COLO829 (cell line): ENCODE data around the gene HAND2.

Experiments
- DNase-seq: peaks from one replicate; pipeline ENCODE4 v3.0.0; 2012; ENCODE audit warnings: low spot score

The HAND2 gene

GRCh38 chr4:173529477-173530325 lies at the start of gene HAND2:
HAND2 (minus strand) TSS chr4:173530229; CDS start chr4:173529289, 940 bp downstream.
- peak; percentile 69 for DNase-seq

GRCh38 chr4:173578956-173579355 lies 48.9 kb upstream of the HAND2 start:
- no peak for DNase-seq

GRCh38 chr4:173577963-173578362 lies 47.9 kb upstream of the HAND2 start:
- DNase-seq = no peak

GRCh38 chr4:173575482-173576152 lies 45.6 kb upstream of the HAND2 start:
- no peak for DNase-seq

GRCh38 chr4:173573725-173574124 lies 43.7 kb upstream of the HAND2 start:
- DNase-seq = no peak

GRCh38 chr4:173573286-173573685 lies 43.3 kb upstream of the HAND2 start:
- DNase-seq = no peak

- DNase-seq = no peak
Observed at GRCh38 chr4:173572493-173573129, 42.6 kb upstream of the HAND2 start.

GRCh38 chr4:173571620-173572019 lies 41.6 kb upstream of the HAND2 start:
- no peak for DNase-seq

GRCh38 chr4:173565281-173565680 lies 35.3 kb upstream of the HAND2 start:
- DNase-seq = no peak

- DNase-seq = no peak
Observed at GRCh38 chr4:173564461-173564860, 34.4 kb upstream of the HAND2 start.

GRCh38 chr4:173560896-173561295 lies 30.9 kb upstream of the HAND2 start:
- peak; percentile 65 for DNase-seq

- peak; percentile 74 for DNase-seq
Observed at GRCh38 chr4:173556398-173557131, 26.5 kb upstream of the HAND2 start.

- no peak for DNase-seq
Observed at GRCh38 chr4:173547889-173548288, 17.9 kb upstream of the HAND2 start.

- DNase-seq = no peak
Observed at GRCh38 chr4:173546776-173547175, 16.7 kb upstream of the HAND2 start.

GRCh38 chr4:173545440-173545839 lies 15.4 kb upstream of the HAND2 start:
- DNase-seq = no peak

GRCh38 chr4:173543266-173543665 lies 13.2 kb upstream of the HAND2 start:
- DNase-seq = no peak

- no peak for DNase-seq
Observed at GRCh38 chr4:173539986-173540385, 10.0 kb upstream of the HAND2 start.

- no peak for DNase-seq
Observed at GRCh38 chr4:173538909-173539445, 8.9 kb upstream of the HAND2 start.

GRCh38 chr4:173538148-173538908 lies 8.3 kb upstream of the HAND2 start:
- DNase-seq = no peak

- DNase-seq = no peak
Observed at GRCh38 chr4:173537613-173538147, 7.7 kb upstream of the HAND2 start.
